Measurements from ENCODE around the gene CCDC85C. TPM values are rescaled to one million over a fixed set of nuclear protein-coding genes. Genes with fewer than 3 reads are reported as not detected.

The CCDC85C gene
- total RNA-seq, 1 experiment from 2014 or later = 36.4 TPM

- Histone ChIP-seq H3K9me2 (replicated peaks; ENCODE audit: low read length) (no peaks in the 10 kb centered on the region), H3F3A (ENCODE audit: low read length, unreplicated experiment) (no peaks in the 10 kb centered on the region), H3K27ac (ENCODE audit: low read length) (no peak overlapping the region), H3K36me3 (ENCODE audit: low read depth, low read length) (no peaks in the 10 kb centered on the region), H3K27me3 (ENCODE audit: low read length) (no peaks in the 10 kb centered on the region), H3K4me1 (ENCODE audit: insufficient read depth, low read length) (peaks cover 13% of the 10 kb centered on the region), H3K4me3 (ENCODE audit: low read length) (no peak overlapping the region), H4K20me1 (ENCODE audit: low read length) (peaks cover 32% of the 10 kb centered on the region; the same call in 1 of the 2 replicates), H3K9me3 (ENCODE audit: low read length) (no peaks in the 10 kb centered on the region), H3K79me2 (ENCODE audit: low read length) (peaks cover 97% of the 10 kb centered on the region), H3K4me2 (ENCODE audit: low read length) (no peak overlapping the region), H3K9ac (ENCODE audit: low read length) (no peak overlapping the region), H2AFZ (ENCODE audit: low read length) (no peak overlapping the region)
- ChIA-PET POLR2A (ENCODE audit: unreplicated experiment) (no interaction called here), CTCF (no interaction called here)
- ATAC-seq (peak; percentile 55; the same call in 1 of the 2 replicates), DNase-seq (no peak)
- no TSS peak for BruUV-seq (replicated peaks)
- no peak for TF ChIP-seq EZH2 (IDR thresholded peaks at IDR 0.05; ENCODE audit: low read length, unreplicated experiment)
- TF ChIP-seq EZH2phosphoT487 (IDR thresholded peaks at IDR 0.05; ENCODE audit: borderline replicate concordance, low read length) = no peak
- TF ChIP-seq, protein P1, sequence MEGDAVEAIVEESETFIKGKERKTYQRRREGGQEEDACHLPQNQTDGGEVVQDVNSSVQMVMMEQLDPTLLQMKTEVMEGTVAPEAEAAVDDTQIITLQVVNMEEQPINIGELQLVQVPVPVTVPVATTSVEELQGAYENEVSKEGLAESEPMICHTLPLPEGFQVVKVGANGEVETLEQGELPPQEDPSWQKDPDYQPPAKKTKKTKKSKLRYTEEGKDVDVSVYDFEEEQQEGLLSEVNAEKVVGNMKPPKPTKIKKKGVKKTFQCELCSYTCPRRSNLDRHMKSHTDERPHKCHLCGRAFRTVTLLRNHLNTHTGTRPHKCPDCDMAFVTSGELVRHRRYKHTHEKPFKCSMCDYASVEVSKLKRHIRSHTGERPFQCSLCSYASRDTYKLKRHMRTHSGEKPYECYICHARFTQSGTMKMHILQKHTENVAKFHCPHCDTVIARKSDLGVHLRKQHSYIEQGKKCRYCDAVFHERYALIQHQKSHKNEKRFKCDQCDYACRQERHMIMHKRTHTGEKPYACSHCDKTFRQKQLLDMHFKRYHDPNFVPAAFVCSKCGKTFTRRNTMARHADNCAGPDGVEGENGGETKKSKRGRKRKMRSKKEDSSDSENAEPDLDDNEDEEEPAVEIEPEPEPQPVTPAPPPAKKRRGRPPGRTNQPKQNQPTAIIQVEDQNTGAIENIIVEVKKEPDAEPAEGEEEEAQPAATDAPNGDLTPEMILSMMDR (conservative IDR thresholded peaks at IDR 0.05; ENCODE audit: low read depth, low read length) = no peak
- intact Hi-C loops (cut with micrococcal nuclease) = no loop called here
Measured at GRCh38 chr14:99590746-99591555, 13.1 kb downstream of the CCDC85C start.

GRCh38 chr14:99589651-99590530, 14.1 kb downstream of the CCDC85C start:
- Histone ChIP-seq H3K36me3 (ENCODE audit: low read depth, low read length) (no peaks in the 10 kb centered on the region), H3K27ac (ENCODE audit: low read length) (no peak overlapping the region), H3K9ac (ENCODE audit: low read length) (no peak overlapping the region), H3K9me2 (replicated peaks; ENCODE audit: low read length) (no peaks in the 10 kb centered on the region), H3K27me3 (ENCODE audit: low read length) (no peaks in the 10 kb centered on the region), H3K4me2 (ENCODE audit: low read length) (no peak overlapping the region), H3K9me3 (ENCODE audit: low read length) (no peaks in the 10 kb centered on the region), H4K20me1 (ENCODE audit: low read length) (peaks cover 31% of the 10 kb centered on the region; the same call in 1 of the 2 replicates), H3K79me2 (ENCODE audit: low read length) (peaks cover 97% of the 10 kb centered on the region), H3F3A (ENCODE audit: low read length, unreplicated experiment) (no peaks in the 10 kb centered on the region), H2AFZ (ENCODE audit: low read length) (no peak overlapping the region), H3K4me1 (ENCODE audit: insufficient read depth, low read length) (peaks cover 9% of the 10 kb centered on the region), H3K4me3 (ENCODE audit: low read length) (no peak overlapping the region)
- intact Hi-C loops (cut with micrococcal nuclease) = no loop called here
- TF ChIP-seq, protein P1 (conservative IDR thresholded peaks at IDR 0.05; ENCODE audit: low read depth, low read length) = no peak
- TF ChIP-seq EZH2 (IDR thresholded peaks at IDR 0.05; ENCODE audit: low read length, unreplicated experiment) (no peak), EZH2phosphoT487 (IDR thresholded peaks at IDR 0.05; ENCODE audit: borderline replicate concordance, low read length) (no peak)
- BruUV-seq (replicated peaks) = no TSS peak
- no peak for ATAC-seq
- CTCF ChIA-PET = no interaction called here
- no peak for DNase-seq
- POLR2A ChIA-PET (ENCODE audit: unreplicated experiment) = no interaction called here

Measured in PC-3 (cell line).